ENCODE measurements around the gene MAP3K8. TPM values are rescaled to one million over a fixed set of nuclear protein-coding genes. Genes with fewer than 3 reads are reported as not detected.

MAP3K8 gene
- total and polyA plus RNA-seq, 2 of the 8 experiments (the other 6 are each of a cell fraction or from before 2014, with no cell fraction given): 5.6 to 6.0 TPM

GRCh38 chr10:30386801-30387588 is 47.0 kb upstream of the MAP3K8 start:
- no peak overlapping the region for H3K9ac ChIP-seq (replicated peaks in 1 of 4; ENCODE audit: extremely low read depth in 1 of 4, low read depth in 3 of 4, low read length in 3 of 4)
- no peak overlapping the region for H4K5ac ChIP-seq (ENCODE audit: insufficient read length, low read depth, low read length)
- H3K23ac ChIP-seq (ENCODE audit: insufficient read length): no peak overlapping the region
- no peak for DNase-seq (ENCODE audit: low read depth in 1 of 2, low spot score in 2 of 2)
- no peaks in the 10 kb centered on the region; the same call in 1 of the 2 replicates for H3K23me2 ChIP-seq (ENCODE audit: low read depth, low read length)
- H2AFZ ChIP-seq (ENCODE audit: low read length): no peak overlapping the region; the same call in 1 of the 2 replicates
- H3K27me3 ChIP-seq (replicated peaks in 1 of 4; ENCODE audit: control insufficient read depth in 3 of 4, extremely low read depth in 1 of 4, insufficient read depth in 3 of 4, low read length in 3 of 4): no peaks in the 10 kb centered on the region
- H2AK5ac ChIP-seq (ENCODE audit: low read depth, low read length): no peak overlapping the region
- TF ChIP-seq SUZ12 (IDR thresholded peaks at IDR 0.05; ENCODE audit: low read length) (no peak), EP300 (IDR thresholded peaks at IDR 0.05; ENCODE audit: borderline replicate concordance in 1 of 2, low read depth in 2 of 2, low read length in 2 of 2) (no peak)
- H3K27ac ChIP-seq (ENCODE audit: low read depth, low read length): no peak overlapping the region
- H3K18ac ChIP-seq (ENCODE audit: extremely low read depth, low read length): no peak overlapping the region
- H2BK12ac ChIP-seq (ENCODE audit: low read depth, low read length): peak overlapping the region; percentile 39; the same call in 1 of the 2 replicates
- no peak overlapping the region for H3K4ac ChIP-seq (replicated peaks; ENCODE audit: insufficient read length, low read depth, low read length)
- ChIA-PET CTCF (ENCODE audit: partially characterized antibody) (interaction anchor here (11.3 kb wide), 1 partner anchor 203 kb away, joined by 129 read pairs; no protein-coding TSS in a partner anchor), POLR2A (ENCODE audit: partially characterized antibody) (interaction anchor here (0.7 kb wide), 1 partner anchor 29 kb away, joined by 3 read pairs; no protein-coding TSS in a partner anchor)
- no peak overlapping the region for H2BK120ac ChIP-seq (replicated peaks; ENCODE audit: low read depth, low read length)
- no peak overlapping the region for H3K56ac ChIP-seq (replicated peaks; ENCODE audit: insufficient read length, low read depth, low read length)
- H4K8ac ChIP-seq (ENCODE audit: extremely low read depth, insufficient read depth, low read length): no peak overlapping the region; the same call in 1 of the 2 replicates
- no peaks in the 10 kb centered on the region for H3K9me3 ChIP-seq (ENCODE audit: insufficient read depth in 2 of 2, low read depth in 1 of 2, low read length in 1 of 2)
- H3K14ac ChIP-seq (ENCODE audit: insufficient read length): no peak overlapping the region
- no peak overlapping the region for H2BK15ac ChIP-seq (ENCODE audit: low read length)
- no peak overlapping the region for H4K91ac ChIP-seq (replicated peaks; ENCODE audit: insufficient read length, low read length)
- 95% methylated on average over 13 of the region's 13 CpGs; no CpG with 5 or more reads in 1 of the 2 experiments for WGBS, 2 experiments (ENCODE audit: extremely low coverage in 1 of 2, insufficient coverage in 1 of 2, insufficient read length in 1 of 2, insufficient replicate concordance in 2 of 2, low coverage in 1 of 2, low lambda C conversion rate in 2 of 2, missing lambda C conversion rate in 1 of 2)
- no peaks in the 10 kb centered on the region for H3K36me3 ChIP-seq (ENCODE audit: control insufficient read depth in 2 of 4, insufficient read depth in 4 of 4, low read length in 3 of 4)
- no peak overlapping the region for H2BK5ac ChIP-seq (ENCODE audit: low read depth, low read length)
- no peaks in the 10 kb centered on the region for H3K79me2 ChIP-seq (ENCODE audit: control insufficient read depth in 1 of 2, insufficient read depth in 2 of 2, low read length in 2 of 2)
- H3K79me1 ChIP-seq (ENCODE audit: low read depth, low read length): no peaks in the 10 kb centered on the region
- H3K4me3 ChIP-seq (ENCODE audit: extremely low read depth in 1 of 4, insufficient read depth in 2 of 4, low read depth in 3 of 4, low read length in 4 of 4): no peak overlapping the region
- no peak for FAIRE-seq
- no peak overlapping the region for H2BK20ac ChIP-seq (ENCODE audit: low read length)
- H3K4me2 ChIP-seq (ENCODE audit: insufficient read depth in 1 of 2, low read depth in 2 of 2, low read length in 2 of 2): no peak overlapping the region
- H3K4me1 ChIP-seq (replicated peaks in 1 of 4; ENCODE audit: control insufficient read depth in 3 of 4, insufficient read depth in 4 of 4, low read length in 3 of 4): no peaks in the 10 kb centered on the region
- H4K20me1 ChIP-seq (replicated peaks in 1 of 2; ENCODE audit: control insufficient read depth in 1 of 2, insufficient read depth in 2 of 2, low read length in 2 of 2): no peaks in the 10 kb centered on the region

Measured in H1 (cell line).